ENCODE measurements around the gene SPIRE2. TPM values are rescaled to one million over a fixed set of nuclear protein-coding genes. Genes with fewer than 3 reads are reported as not detected.
"Not testable (repeated sequence)": the region's sequence is repeated elsewhere in the genome, so short reads cannot be mapped to it uniquely, and the experiment has no call there.

The SPIRE2 gene
- 2.0 and 3.5 TPM in 2 replicates for total RNA-seq (2012; rRNA removed)

DNA sequence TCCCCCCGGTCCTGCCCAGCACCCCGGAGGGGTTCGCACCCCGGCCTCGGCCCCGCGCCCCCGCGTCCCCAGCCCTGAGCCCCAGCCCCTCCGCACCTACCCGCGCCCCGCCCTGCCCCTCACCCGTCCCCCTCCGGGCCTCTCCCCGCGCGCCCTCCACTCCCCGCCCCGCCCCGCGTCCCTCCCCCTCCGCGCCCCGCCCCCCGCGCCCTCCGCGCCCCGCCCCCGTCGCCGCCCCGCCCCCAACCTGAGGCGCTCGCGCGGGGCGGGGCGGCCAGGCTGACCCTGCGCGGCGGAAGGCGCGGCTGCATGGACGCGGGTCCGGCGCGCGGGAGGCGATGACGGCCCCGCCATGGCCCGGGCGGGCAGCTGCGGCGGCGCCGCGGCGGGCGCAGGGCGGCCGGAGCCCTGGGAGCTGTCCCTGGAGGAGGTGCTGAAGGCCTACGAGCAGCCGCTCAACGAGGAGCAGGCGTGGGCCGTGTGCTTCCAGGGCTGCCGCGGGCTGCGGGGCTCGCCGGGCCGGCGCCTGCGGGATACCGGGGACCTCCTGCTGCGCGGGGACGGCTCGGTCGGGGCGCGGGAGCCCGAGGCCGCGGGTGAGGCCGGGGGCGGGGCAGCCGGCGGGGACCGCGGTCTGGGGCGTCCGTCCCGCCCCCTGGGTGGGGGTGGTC lies at the start of gene SPIRE2:
Gene SPIRE2 (plus strand): TSS at position 277 of the 671 bp plus-strand sequence. CDS start 76 bp downstream, at position 353.
- peak within 1 kb of the TSS; percentile 46 for H3K9ac ChIP-seq (ENCODE audit: low read depth, low read length)
- H3K4me2 ChIP-seq (ENCODE audit: low read length) = peak within 1 kb of the TSS; percentile 98
- no peaks in the 10 kb centered on the region for H3K9me3 ChIP-seq (replicated peaks; ENCODE audit: low read length)
- peaks cover 8% of the 10 kb centered on the region for H3K4me1 ChIP-seq (ENCODE audit: control insufficient read depth, insufficient read depth, low read length)
- no peaks in the 10 kb centered on the region for H3K27me3 ChIP-seq (ENCODE audit: control insufficient read depth, insufficient read depth, low read length)
- H3K4me3 ChIP-seq (ENCODE audit: low read length) = peak within 1 kb of the TSS; percentile 74
- H3K36me3 ChIP-seq (ENCODE audit: insufficient read depth, low read length) = no peaks in the 10 kb centered on the region

DNA sequence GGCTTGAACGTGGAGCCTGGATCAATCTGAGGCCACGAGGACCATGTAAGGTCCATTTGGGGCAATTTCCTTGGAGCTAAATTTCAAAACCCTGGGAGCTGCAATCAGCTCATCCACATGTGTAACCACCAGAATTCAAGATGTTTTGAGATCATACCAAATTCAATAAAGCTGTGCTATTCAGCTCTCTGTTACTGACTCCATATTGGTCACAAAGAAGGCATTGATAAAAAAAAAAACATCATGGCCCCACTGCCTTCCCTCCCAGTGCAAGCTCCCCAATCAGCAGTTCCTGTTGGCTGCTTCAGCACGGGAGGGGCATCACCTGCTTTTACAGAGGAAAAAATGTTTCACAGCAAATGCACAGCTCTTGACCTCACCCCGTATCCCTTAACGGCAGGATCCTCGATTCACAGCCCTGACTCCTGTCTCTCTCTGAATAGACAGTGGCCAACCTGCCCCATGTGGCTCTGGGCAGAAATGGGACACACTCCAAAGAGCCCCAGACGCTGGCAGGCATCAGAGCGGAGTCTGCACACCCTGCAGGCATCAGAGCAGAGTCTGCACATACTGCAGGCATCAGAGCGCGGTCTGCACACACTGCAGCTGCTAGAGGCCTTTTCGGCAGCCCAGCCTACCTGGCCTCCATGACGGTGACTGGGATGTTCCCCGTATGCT lies 48.9 kb upstream of the SPIRE2 start:
- no peaks in the 10 kb centered on the region for H3K9me3 ChIP-seq (replicated peaks; ENCODE audit: low read length)
- H3K4me2 ChIP-seq (ENCODE audit: low read length) = no peak overlapping the region
- H3K4me3 ChIP-seq (ENCODE audit: low read length) = no peak overlapping the region
- H3K4me1 ChIP-seq (ENCODE audit: control insufficient read depth, insufficient read depth, low read length) = no peaks in the 10 kb centered on the region
- no peaks in the 10 kb centered on the region for H3K27me3 ChIP-seq (ENCODE audit: control insufficient read depth, insufficient read depth, low read length)
- peaks cover 35% of the 10 kb centered on the region for H3K36me3 ChIP-seq (ENCODE audit: insufficient read depth, low read length)
- no peak overlapping the region for H3K9ac ChIP-seq (ENCODE audit: low read depth, low read length)

DNA sequence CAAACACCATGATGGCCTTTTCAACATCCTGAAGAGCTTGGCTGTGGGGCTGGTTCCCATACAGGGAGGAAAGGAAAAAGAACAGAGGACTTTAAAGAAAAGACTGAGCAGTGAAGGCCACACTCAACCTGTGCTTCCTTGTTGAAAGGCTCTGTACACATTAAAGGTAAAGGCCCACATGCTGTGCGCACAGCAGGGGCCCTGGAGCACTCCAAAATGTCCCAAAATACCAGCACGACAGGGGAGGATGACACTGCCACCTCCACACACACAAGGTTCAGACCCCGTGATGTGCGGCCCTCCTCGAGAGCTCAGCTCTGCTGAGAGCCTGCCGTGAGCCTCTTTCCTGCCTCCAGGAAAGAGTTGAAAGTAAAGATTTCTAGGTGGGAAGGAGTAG lies 48.4 kb upstream of the SPIRE2 start:
- Histone ChIP-seq H3K4me3 (ENCODE audit: low read length) (no peak overlapping the region), H3K4me2 (ENCODE audit: low read length) (no peak overlapping the region), H3K27me3 (ENCODE audit: control insufficient read depth, insufficient read depth, low read length) (no peaks in the 10 kb centered on the region), H3K36me3 (ENCODE audit: insufficient read depth, low read length) (peaks cover 40% of the 10 kb centered on the region), H3K4me1 (ENCODE audit: control insufficient read depth, insufficient read depth, low read length) (no peaks in the 10 kb centered on the region), H3K9ac (ENCODE audit: low read depth, low read length) (no peak overlapping the region), H3K9me3 (replicated peaks; ENCODE audit: low read length) (no peaks in the 10 kb centered on the region)

GRCh38 chr16:89782489-89782888 lies 45.8 kb upstream of the SPIRE2 start:
- no peak overlapping the region for H3K4me3 ChIP-seq (ENCODE audit: low read length)
- no peaks in the 10 kb centered on the region for H3K9me3 ChIP-seq (replicated peaks; ENCODE audit: low read length)
- H3K36me3 ChIP-seq (ENCODE audit: insufficient read depth, low read length) = peaks cover 36% of the 10 kb centered on the region
- H3K4me2 ChIP-seq (ENCODE audit: low read length) = no peak overlapping the region
- no peak overlapping the region for H3K9ac ChIP-seq (ENCODE audit: low read depth, low read length)
- H3K27me3 ChIP-seq (ENCODE audit: control insufficient read depth, insufficient read depth, low read length) = no peaks in the 10 kb centered on the region
- H3K4me1 ChIP-seq (ENCODE audit: control insufficient read depth, insufficient read depth, low read length) = no peaks in the 10 kb centered on the region

- not testable (repeated sequence) for H3K4me1 ChIP-seq (ENCODE audit: control insufficient read depth, insufficient read depth, low read length); H3K9me3 ChIP-seq (replicated peaks; ENCODE audit: low read length); H3K9ac ChIP-seq (ENCODE audit: low read depth, low read length); H3K4me2 ChIP-seq (ENCODE audit: low read length); H3K4me3 ChIP-seq (ENCODE audit: low read length); H3K27me3 ChIP-seq (ENCODE audit: control insufficient read depth, insufficient read depth, low read length)
- peaks cover 31% of the 10 kb centered on the region for H3K36me3 ChIP-seq (ENCODE audit: insufficient read depth, low read length)
Observed at GRCh38 chr16:89783952-89784351, 44.3 kb upstream of the SPIRE2 start.

DNA sequence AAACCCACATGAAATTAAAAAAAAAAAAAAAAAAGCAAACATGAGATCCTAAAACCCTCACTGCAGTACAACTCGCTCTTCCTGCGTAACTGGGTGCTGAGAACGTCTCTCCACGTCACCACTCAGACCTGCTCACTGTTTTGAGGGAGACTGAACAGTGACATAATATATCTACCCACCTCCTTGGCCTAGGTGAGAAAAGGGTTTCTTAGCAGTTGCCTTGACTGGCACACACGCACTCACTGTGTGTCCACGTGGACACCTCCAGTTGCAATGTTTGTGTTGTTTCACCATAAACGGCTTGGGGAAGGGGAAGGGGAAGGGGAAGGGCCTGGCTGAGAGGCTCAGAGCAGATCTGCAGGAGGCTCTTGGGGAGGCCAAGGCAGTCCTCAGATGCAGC lies 43.9 kb upstream of the SPIRE2 start:
- H3K4me3 ChIP-seq (ENCODE audit: low read length) = no peak overlapping the region
- H3K36me3 ChIP-seq (ENCODE audit: insufficient read depth, low read length) = peaks cover 27% of the 10 kb centered on the region
- no peak overlapping the region for H3K9ac ChIP-seq (ENCODE audit: low read depth, low read length)
- H3K4me2 ChIP-seq (ENCODE audit: low read length) = no peak overlapping the region
- no peaks in the 10 kb centered on the region for H3K4me1 ChIP-seq (ENCODE audit: control insufficient read depth, insufficient read depth, low read length)
- no peaks in the 10 kb centered on the region for H3K27me3 ChIP-seq (ENCODE audit: control insufficient read depth, insufficient read depth, low read length)
- no peaks in the 10 kb centered on the region for H3K9me3 ChIP-seq (replicated peaks; ENCODE audit: low read length)

GRCh38 chr16:89785523-89786155 lies 42.6 kb upstream of the SPIRE2 start:
- peaks cover 26% of the 10 kb centered on the region for H3K36me3 ChIP-seq (ENCODE audit: insufficient read depth, low read length)
- H3K4me2 ChIP-seq (ENCODE audit: low read length) = no peak overlapping the region
- H3K9me3 ChIP-seq (replicated peaks; ENCODE audit: low read length) = no peaks in the 10 kb centered on the region
- no peaks in the 10 kb centered on the region for H3K4me1 ChIP-seq (ENCODE audit: control insufficient read depth, insufficient read depth, low read length)
- H3K27me3 ChIP-seq (ENCODE audit: control insufficient read depth, insufficient read depth, low read length) = no peaks in the 10 kb centered on the region
- no peak overlapping the region for H3K9ac ChIP-seq (ENCODE audit: low read depth, low read length)
- H3K4me3 ChIP-seq (ENCODE audit: low read length) = no peak overlapping the region

DNA sequence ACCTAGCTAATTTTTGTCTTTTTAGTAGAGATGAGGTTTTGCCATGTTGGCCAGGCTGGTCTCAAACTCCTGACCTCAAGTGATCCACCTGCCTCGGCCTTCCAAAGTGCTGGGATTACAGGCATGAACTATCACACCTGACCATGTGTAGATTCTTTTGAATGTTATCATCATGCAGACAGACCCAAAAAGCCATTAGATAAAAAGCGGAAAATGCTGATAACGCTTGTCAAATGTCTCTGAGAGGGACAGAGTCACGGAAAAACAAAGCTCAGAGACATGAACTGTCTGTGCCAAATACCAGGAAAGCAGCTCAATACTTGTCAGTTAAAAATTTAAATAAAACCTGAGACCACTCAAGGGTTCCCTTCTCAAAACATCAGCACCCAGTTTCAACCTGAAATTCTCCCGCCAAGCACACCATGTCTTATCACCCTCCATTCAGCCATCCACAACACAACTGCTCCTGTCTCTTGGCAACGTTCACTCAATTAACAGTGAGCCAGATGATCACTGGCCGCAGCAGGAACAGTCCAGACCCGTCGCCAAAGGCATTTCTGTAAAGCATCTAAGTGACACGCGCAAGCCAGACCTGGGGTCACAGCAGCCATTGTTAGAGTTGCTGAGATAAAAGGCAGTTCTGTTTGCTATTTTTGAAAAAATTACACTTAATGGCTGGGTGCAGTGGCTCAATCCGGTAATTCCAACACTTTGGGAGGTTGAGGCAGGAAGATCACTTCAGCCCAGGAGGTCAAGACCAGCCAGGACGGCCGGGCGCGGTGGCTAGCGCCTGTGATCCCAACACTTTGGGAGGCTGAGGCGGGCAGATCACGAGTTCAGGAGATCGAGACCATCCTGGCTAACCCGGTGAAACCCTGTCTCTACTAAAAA lies 41.6 kb upstream of the SPIRE2 start:
- no peak overlapping the region for H3K4me2 ChIP-seq (ENCODE audit: low read length)
- peaks cover 36% of the 10 kb centered on the region for H3K36me3 ChIP-seq (ENCODE audit: insufficient read depth, low read length)

DNA sequence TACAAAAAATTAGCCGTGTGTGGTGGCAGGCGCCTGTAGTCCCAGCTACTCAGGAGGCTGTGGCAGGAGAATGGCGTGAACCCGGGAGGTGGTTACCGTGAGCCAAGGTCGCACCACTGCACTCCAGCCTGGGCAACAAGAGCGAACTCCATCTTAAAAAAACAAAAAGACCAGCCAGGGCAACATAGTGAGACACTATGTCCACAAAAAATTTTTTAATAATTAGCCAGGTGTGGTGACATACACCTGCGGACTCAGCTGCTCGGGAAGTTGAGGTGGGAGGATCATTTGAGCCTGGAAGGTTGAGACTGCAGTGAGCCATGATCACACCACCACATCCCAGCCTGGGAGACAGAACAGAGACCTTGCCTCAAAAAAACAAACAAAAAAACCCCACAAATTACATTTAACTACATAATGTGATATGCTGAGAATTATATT lies 40.9 kb upstream of the SPIRE2 start:
- H3K4me1 ChIP-seq (ENCODE audit: control insufficient read depth, insufficient read depth, low read length) = no peaks in the 10 kb centered on the region
- peaks cover 42% of the 10 kb centered on the region for H3K36me3 ChIP-seq (ENCODE audit: insufficient read depth, low read length)
- H3K27me3 ChIP-seq (ENCODE audit: control insufficient read depth, insufficient read depth, low read length) = no peaks in the 10 kb centered on the region
- no peak overlapping the region for H3K4me3 ChIP-seq (ENCODE audit: low read length)
- no peaks in the 10 kb centered on the region for H3K9me3 ChIP-seq (replicated peaks; ENCODE audit: low read length)
- no peak overlapping the region for H3K9ac ChIP-seq (ENCODE audit: low read depth, low read length)
- no peak overlapping the region for H3K4me2 ChIP-seq (ENCODE audit: low read length)

More for the DNA sequence above, 41.6 kb upstream of the SPIRE2 start:
- no peaks in the 10 kb centered on the region for H3K4me1 ChIP-seq (ENCODE audit: control insufficient read depth, insufficient read depth, low read length)
- no peaks in the 10 kb centered on the region for H3K9me3 ChIP-seq (replicated peaks; ENCODE audit: low read length)
- no peaks in the 10 kb centered on the region for H3K27me3 ChIP-seq (ENCODE audit: control insufficient read depth, insufficient read depth, low read length)
- no peak overlapping the region for H3K9ac ChIP-seq (ENCODE audit: low read depth, low read length)
- H3K4me3 ChIP-seq (ENCODE audit: low read length) = no peak overlapping the region

DNA sequence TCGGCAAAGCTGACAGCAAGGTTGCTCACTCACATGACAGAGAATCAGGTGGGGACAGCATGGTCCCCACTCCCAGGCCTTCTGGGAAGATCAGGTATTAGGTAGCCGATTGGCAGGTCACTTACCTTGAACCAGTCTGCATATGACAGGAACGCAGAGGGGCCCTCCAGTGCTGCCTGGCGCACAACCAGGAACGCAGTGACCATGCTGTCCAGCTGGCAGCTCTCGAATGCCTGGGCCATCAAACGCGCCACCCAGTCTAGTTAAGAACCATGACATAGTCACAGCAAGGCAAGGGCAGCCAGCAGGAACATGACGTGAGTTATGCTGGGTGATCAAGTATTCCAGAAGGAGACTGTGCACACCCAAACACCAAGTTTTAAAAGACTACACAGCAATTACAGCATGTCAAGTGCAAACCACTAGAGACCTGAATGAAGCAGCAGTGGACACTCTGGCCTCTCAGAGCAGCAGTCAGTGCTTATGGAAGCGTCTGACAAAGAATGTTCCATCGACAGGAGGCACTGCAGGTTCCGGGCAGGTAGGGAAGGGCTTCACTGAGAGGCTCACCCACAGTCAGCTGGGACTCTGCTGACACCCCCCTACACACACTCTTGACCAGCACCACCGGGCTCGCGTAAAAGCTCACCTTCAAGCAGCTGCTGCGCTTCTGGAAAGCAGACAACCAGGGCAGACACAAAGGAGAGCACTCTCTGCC lies 36.8 kb upstream of the SPIRE2 start:
- Histone ChIP-seq H3K4me2 (ENCODE audit: low read length) (no peak overlapping the region), H3K9ac (ENCODE audit: low read depth, low read length) (no peak overlapping the region), H3K4me3 (ENCODE audit: low read length) (no peak overlapping the region), H3K9me3 (replicated peaks; ENCODE audit: low read length) (no peaks in the 10 kb centered on the region), H3K27me3 (ENCODE audit: control insufficient read depth, insufficient read depth, low read length) (no peaks in the 10 kb centered on the region), H3K36me3 (ENCODE audit: insufficient read depth, low read length) (peaks cover 26% of the 10 kb centered on the region), H3K4me1 (ENCODE audit: control insufficient read depth, insufficient read depth, low read length) (no peaks in the 10 kb centered on the region)

Data from skeletal muscle satellite cell (primary cell).